Mesothelial cell of epicardium (in vitro differentiated cells): Measurements from ENCODE around the gene AP2B1. TPM values are rescaled to one million over a fixed set of nuclear protein-coding genes. Genes with fewer than 3 reads are reported as not detected.

Source experiments
- DNase-seq, 2 experiments: peaks; one replicate each; pipeline ENCODE4 v3.0.0; 2021; ENCODE audit warnings: low spot score in 2 of 2; ENCODE audit not compliant: unreplicated experiment in 2 of 2
- H3K27ac Mint-ChIP-seq: 2 replicates; pipeline ENCODE4 v1.8.0; 2021; ENCODE audit warnings: mixed read lengths
- H3K27me3 Mint-ChIP-seq: 2 replicates; pipeline ENCODE4 v1.8.0; 2021; ENCODE audit warnings: low read depth, mixed read lengths
- H3K36me3 Mint-ChIP-seq: 2 replicates; pipeline ENCODE4 v1.8.0; 2021; ENCODE audit warnings: mixed read lengths
- H3K4me1 Mint-ChIP-seq: 2 replicates; pipeline ENCODE4 v1.8.0; 2021; ENCODE audit warnings: mixed read lengths
- H3K4me3 Mint-ChIP-seq: 2 replicates; pipeline ENCODE4 v1.8.0; 2021; ENCODE audit warnings: mild to moderate bottlenecking, moderate library complexity, mixed read lengths
- H3K9me3 Mint-ChIP-seq: 2 replicates; pipeline ENCODE4 v1.8.0; 2021; ENCODE audit warnings: mixed read lengths
- CTCF ChIP-seq: fragments of 200-600 bp; sonication (generic); IDR thresholded peaks from one replicate; pipeline ENCODE4 v1.5.0; 2021; ENCODE audit warnings: antibody characterized with exemption; ENCODE audit not compliant: unreplicated experiment
- total RNA-seq: library from RNA; stranded (reverse); gene quantifications from 3 replicates; pipeline ENCODE4 v1.2.1, GENCODE V29; 2021

Gene AP2B1
- total RNA-seq, 1 donor from 2014 or later, result 155 TPM

- no peaks in the 10 kb centered on the region for H3K9me3 Mint-ChIP-seq
- H3K4me3 Mint-ChIP-seq, result no peak overlapping the region
- H3K4me1 Mint-ChIP-seq, result peaks cover 26% of the 10 kb centered on the region
- no peaks in the 10 kb centered on the region for H3K36me3 Mint-ChIP-seq
- no peak for DNase-seq
- no peaks in the 10 kb centered on the region for H3K27me3 Mint-ChIP-seq
- H3K27ac Mint-ChIP-seq, result peak overlapping the region; percentile 44
- TF ChIP-seq CTCF, result no peak
These were observed 187.9 kb downstream of the AP2B1 start for GRCh38 chr17:35775039-35775438.

GRCh38 chr17:35775583-35775982 lies 188.5 kb downstream of the AP2B1 start:
- H3K4me3 Mint-ChIP-seq, result no peak overlapping the region
- H3K36me3 Mint-ChIP-seq, result no peaks in the 10 kb centered on the region

More at GRCh38 chr17:35775583-35775982, 188.5 kb downstream of the AP2B1 start:
- TF ChIP-seq CTCF, result no peak
- DNase-seq, result no peak
- Mint-ChIP-seq H3K27me3 (no peaks in the 10 kb centered on the region), H3K27ac (no peak overlapping the region), H3K9me3 (no peaks in the 10 kb centered on the region), H3K4me1 (peaks cover 26% of the 10 kb centered on the region)

Other genes starting within 250 kb of the AP2B1 start
- gene SLFN11, start 213.7 kb upstream of the AP2B1 start, total RNA-seq, result 34.1 to 37.7 TPM (median 36.9 TPM) in 3 replicates
- gene SLFN12, start 154.8 kb upstream of the AP2B1 start, total RNA-seq, result 18.4 to 19.5 TPM (median 18.8 TPM) in 3 replicates
- gene SLFN13, start 138.6 kb upstream of the AP2B1 start, total RNA-seq, result 23.1 to 24.7 TPM (median 23.7 TPM) in 3 replicates
- 0.09 to 0.18 TPM (median 0.09 TPM) in 3 replicates for gene SLFN12L, start 49.6 kb upstream of the AP2B1 start, total RNA-seq
- gene SLFN14, start 26.5 kb upstream of the AP2B1 start, total RNA-seq, result not detected in 3 replicates
- gene PEX12, start 8.8 kb upstream of the AP2B1 start, total RNA-seq, result 5.0 to 7.5 TPM (median 5.1 TPM) in 3 replicates
- gene RASL10B, start 144.3 kb downstream of the AP2B1 start, total RNA-seq, result 19.3 to 20.5 TPM (median 20.1 TPM) in 3 replicates
- 0.09 to 0.20 TPM (median 0.11 TPM) in 3 replicates for gene GAS2L2, start 165.9 kb downstream of the AP2B1 start, total RNA-seq
- gene C17orf50, start 173.6 kb downstream of the AP2B1 start, total RNA-seq, result not detected in 3 replicates
- 0.34 to 0.86 TPM in 2 of 3 replicates, not detected in the other for gene MMP28, start 208.3 kb downstream of the AP2B1 start, total RNA-seq
- 218 to 235 TPM (median 225 TPM) in 3 replicates for gene TAF15, start 222.2 kb downstream of the AP2B1 start, total RNA-seq